NB4 (cell line): ENCODE data around the gene ATXN7L3B.

Experiments
- DNase-seq: peaks from one replicate; pipeline ENCODE4 v3.0.0; 2010; ENCODE audit warnings: low read depth
- H3K4me3 ChIP-seq: one replicate; pipeline ENCODE4 v1.5.1; 2011; ENCODE audit warnings: mild to moderate bottlenecking, low read depth, low read length, moderate library complexity
- MAX ChIP-seq: IDR thresholded peaks from 2 replicates; pipeline ENCODE4 v1.6.1; 2011; ENCODE audit warnings: low read depth, low read length
- MYC ChIP-seq: IDR thresholded peaks from 2 replicates; pipeline ENCODE4 v1.6.1; 2011; ENCODE audit warnings: low read depth, low read length
- POLR2A ChIP-seq: IDR thresholded peaks from 2 replicates; pipeline ENCODE4 v1.6.1; 2011; ENCODE audit warnings: mild to moderate bottlenecking; ENCODE audit not compliant: insufficient read length; ENCODE audit errors: extremely low read depth
- TF ChIP-seq, protein P1 (sequence below): IDR thresholded peaks from one replicate; pipeline ENCODE4 v1.5.1; 2012; ENCODE audit warnings: low read depth, low read length

The ATXN7L3B gene

DNA sequence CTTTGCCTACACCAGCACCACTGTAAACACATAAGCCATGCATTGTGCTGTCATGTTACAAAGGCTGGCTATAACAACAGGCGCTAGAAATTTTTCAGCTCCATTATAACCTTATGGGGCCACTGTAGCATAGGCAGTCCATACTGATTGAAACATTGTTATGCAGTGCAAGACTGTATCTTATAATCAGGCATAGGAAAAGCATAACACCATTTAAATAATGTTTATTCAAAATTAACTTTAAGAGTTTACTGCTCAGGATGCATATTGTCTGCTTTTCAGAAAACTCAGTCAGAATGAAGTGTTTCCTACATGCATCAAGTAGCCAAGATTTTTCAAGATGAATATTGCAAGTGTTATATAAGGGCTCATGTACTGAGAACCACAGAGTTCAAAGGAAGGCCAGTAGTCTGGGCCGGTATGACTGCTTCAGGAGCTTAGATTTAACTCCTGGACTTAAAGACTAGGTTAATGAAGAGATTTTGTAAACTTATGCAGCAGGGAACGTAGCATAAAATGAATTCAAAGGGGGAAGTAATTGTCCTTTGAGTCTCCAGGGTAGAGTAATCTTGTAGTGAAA, 46.9 kb downstream of the ATXN7L3B start:
- H3K4me3 ChIP-seq = no peak overlapping the region
- DNase-seq = no peak
- TF ChIP-seq, protein P1, sequence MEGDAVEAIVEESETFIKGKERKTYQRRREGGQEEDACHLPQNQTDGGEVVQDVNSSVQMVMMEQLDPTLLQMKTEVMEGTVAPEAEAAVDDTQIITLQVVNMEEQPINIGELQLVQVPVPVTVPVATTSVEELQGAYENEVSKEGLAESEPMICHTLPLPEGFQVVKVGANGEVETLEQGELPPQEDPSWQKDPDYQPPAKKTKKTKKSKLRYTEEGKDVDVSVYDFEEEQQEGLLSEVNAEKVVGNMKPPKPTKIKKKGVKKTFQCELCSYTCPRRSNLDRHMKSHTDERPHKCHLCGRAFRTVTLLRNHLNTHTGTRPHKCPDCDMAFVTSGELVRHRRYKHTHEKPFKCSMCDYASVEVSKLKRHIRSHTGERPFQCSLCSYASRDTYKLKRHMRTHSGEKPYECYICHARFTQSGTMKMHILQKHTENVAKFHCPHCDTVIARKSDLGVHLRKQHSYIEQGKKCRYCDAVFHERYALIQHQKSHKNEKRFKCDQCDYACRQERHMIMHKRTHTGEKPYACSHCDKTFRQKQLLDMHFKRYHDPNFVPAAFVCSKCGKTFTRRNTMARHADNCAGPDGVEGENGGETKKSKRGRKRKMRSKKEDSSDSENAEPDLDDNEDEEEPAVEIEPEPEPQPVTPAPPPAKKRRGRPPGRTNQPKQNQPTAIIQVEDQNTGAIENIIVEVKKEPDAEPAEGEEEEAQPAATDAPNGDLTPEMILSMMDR = no peak
- TF ChIP-seq POLR2A = no peak
- no peak for TF ChIP-seq MYC
- TF ChIP-seq MAX = no peak

DNA sequence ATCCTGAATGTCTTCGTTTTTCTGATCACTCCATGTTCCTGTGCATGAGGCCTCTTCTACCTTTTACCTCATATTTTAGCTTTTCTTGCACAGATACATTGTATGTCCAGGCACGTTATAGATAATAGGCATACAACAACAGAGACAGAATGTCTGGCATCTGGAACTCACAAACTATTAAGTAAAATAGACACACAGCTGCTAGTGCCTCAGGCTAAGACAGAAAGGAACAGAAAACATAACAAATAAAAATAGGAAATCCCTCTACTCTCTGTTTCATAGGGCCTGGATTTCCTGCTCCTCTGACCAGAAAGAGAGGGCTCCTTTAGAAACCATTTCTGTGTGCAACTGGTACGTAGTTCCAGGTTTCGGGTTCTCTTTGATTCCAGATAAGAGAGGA, 48.6 kb downstream of the ATXN7L3B start:
- TF ChIP-seq, protein P1 = no peak
- TF ChIP-seq MAX (no peak), MYC (no peak), POLR2A (no peak)
- H3K4me3 ChIP-seq = no peak overlapping the region
- no peak for DNase-seq
